Measurements from ENCODE around the gene TRIM52.
"Not testable (repeated sequence)": the region's sequence is repeated elsewhere in the genome, so short reads cannot be mapped to it uniquely, and the experiment has no call there.

TRIM52 gene

GRCh38 chr5:181215997-181216989 is 44.6 kb downstream of the TRIM52 start:
- peak; percentile 51 for ATAC-seq
- TF ChIP-seq ZNF565 (CRISPR knock-in tag; conservative IDR thresholded peaks at IDR 0.05; ENCODE audit: low read depth) (no peak), TOX (CRISPR knock-in tag; IDR thresholded peaks at IDR 0.05; ENCODE audit: borderline replicate concordance) (no peak), BACH2 (CRISPR knock-in tag; IDR thresholded peaks at IDR 0.05; ENCODE audit: borderline replicate concordance) (no peak), SNAI2 (CRISPR knock-in tag; IDR thresholded peaks at IDR 0.05) (no peak), ZNF70 (CRISPR knock-in tag; IDR thresholded peaks at IDR 0.05) (no peak), TCF4 (CRISPR knock-in tag; IDR thresholded peaks at IDR 0.05; ENCODE audit: borderline replicate concordance) (no peak), OSR1 (CRISPR knock-in tag; IDR thresholded peaks at IDR 0.05) (no peak), ZFP3 (CRISPR knock-in tag; IDR thresholded peaks at IDR 0.05) (no peak), GLIS3 (CRISPR knock-in tag; IDR thresholded peaks at IDR 0.05) (no peak), CSRNP3 (CRISPR knock-in tag; IDR thresholded peaks at IDR 0.05) (no peak), ESRRG (CRISPR knock-in tag; IDR thresholded peaks at IDR 0.05) (no peak), PPARA (CRISPR knock-in tag; IDR thresholded peaks at IDR 0.05; ENCODE audit: borderline replicate concordance) (no peak), ZNF8 (CRISPR knock-in tag; IDR thresholded peaks at IDR 0.05) (no peak)

- ATAC-seq: not testable (repeated sequence)
Observed at GRCh38 chr5:181214249-181214648, 46.7 kb downstream of the TRIM52 start.

GRCh38 chr5:181212934-181213333 is 48.0 kb downstream of the TRIM52 start:
- TF ChIP-seq ZNF565 (CRISPR knock-in tag; conservative IDR thresholded peaks at IDR 0.05; ENCODE audit: low read depth) (no peak), PATZ1 (CRISPR knock-in tag; IDR thresholded peaks at IDR 0.05; ENCODE audit: borderline replicate concordance) (no peak), CSRNP3 (CRISPR knock-in tag; IDR thresholded peaks at IDR 0.05) (no peak), CSDC2 (CRISPR knock-in tag; IDR thresholded peaks at IDR 0.05) (no peak)
- ATAC-seq: no peak

GRCh38 chr5:181212080-181212479 is 48.9 kb downstream of the TRIM52 start:
- ATAC-seq: no peak
- TF ChIP-seq PPARA (CRISPR knock-in tag; IDR thresholded peaks at IDR 0.05; ENCODE audit: borderline replicate concordance) (no peak), RARB (CRISPR knock-in tag; IDR thresholded peaks at IDR 0.05) (no peak), ZC3H10 (CRISPR knock-in tag; IDR thresholded peaks at IDR 0.05) (no peak), ZFP30 (CRISPR knock-in tag; IDR thresholded peaks at IDR 0.05) (no peak)

GRCh38 chr5:181211208-181211607 is 49.7 kb downstream of the TRIM52 start:
- no peak for ATAC-seq
- TF ChIP-seq ZNF70 (CRISPR knock-in tag; IDR thresholded peaks at IDR 0.05) (no peak), ISL1 (CRISPR knock-in tag; IDR thresholded peaks at IDR 0.05) (no peak), PATZ1 (CRISPR knock-in tag; IDR thresholded peaks at IDR 0.05; ENCODE audit: borderline replicate concordance) (no peak), OSR1 (CRISPR knock-in tag; IDR thresholded peaks at IDR 0.05) (no peak), ESRRG (CRISPR knock-in tag; IDR thresholded peaks at IDR 0.05) (no peak), POU6F1 (CRISPR knock-in tag; IDR thresholded peaks at IDR 0.05; ENCODE audit: borderline replicate concordance, low read depth) (no peak), PPARA (CRISPR knock-in tag; IDR thresholded peaks at IDR 0.05; ENCODE audit: borderline replicate concordance) (no peak)

GRCh38 chr5:181210698-181211097 is 50.2 kb downstream of the TRIM52 start:
- not testable (repeated sequence) for ATAC-seq

GRCh38 chr5:181210148-181210547 is 50.8 kb downstream of the TRIM52 start:
- ATAC-seq: not testable (repeated sequence)

- ATAC-seq: not testable (repeated sequence)
Observed at GRCh38 chr5:181209006-181209405, 51.9 kb downstream of the TRIM52 start.
